UCSD-AML1 (cell line): ENCODE measurements around the gene ANO2.
A peak's percentile ranks its signal among the peaks of the same experiment; 100 is the strongest.

Experiments
- DNase-seq: peaks from one replicate; lab custom pipeline; 2025; ENCODE audit not compliant: unreplicated experiment; lab: John Stamatoyannopoulos, UW

The ANO2 gene

DNA sequence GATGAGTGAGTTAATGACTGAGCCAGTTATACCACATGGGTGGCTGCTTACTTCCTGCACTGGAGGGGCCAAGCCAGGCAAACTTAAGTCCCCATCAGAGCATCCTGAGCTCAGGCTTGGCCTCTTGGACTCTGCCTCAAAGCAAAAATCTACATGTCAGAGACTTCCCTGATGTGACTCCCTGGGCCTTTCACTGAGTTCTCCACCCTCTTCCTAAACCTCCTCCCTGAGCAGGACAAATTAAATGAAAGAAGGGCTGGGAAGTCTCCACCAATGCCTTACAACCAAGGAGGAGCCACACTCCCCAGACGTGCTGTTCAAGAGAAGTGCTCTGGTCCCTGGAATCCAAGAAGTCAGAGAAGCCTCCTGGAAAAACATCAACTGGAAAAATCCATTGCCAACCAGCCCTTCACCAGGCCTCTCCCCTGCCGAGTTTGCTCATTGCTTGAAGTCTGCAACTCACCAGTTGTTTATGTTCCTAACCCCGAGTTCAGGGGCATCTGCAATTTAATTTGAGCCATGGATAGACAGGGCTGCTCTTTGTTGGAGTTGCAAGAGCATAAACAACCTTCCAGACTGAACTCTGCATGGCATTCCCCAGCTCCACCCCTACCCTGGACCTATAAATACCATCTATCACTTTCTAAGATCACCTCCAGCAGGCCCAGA, 160.5 kb downstream of the ANO2 start:
- DNase-seq = no peak

DNA sequence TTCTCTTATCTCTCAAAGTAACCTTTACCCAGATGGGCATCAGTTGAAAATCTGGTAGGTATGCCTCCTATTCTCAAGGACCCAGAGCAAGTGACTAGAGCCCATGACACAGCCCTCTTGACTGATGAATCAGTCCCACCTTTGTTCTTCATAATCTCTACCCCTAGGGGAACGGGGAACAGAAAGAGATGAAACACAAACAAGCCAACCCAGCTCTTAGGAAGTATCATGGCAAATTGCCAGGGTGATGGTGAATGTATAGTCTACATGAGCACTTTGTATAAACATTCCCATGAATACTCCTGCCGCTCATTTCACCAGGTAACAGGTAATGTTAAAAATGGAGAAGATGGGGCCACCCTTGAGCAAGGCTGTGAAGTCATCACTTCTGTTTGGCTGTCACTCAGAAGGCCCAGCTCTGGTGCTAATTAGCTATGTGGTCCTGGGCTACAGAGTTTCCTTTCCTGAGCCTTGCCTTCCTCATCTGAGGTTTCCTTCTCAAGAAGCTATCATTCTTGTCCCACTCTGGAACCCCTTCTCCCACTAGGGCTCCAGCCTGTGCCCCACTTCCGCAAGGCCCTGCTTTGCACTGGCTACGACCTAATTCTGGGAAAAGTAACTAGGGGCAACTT, 161.7 kb downstream of the ANO2 start:
- no peak for DNase-seq

DNA sequence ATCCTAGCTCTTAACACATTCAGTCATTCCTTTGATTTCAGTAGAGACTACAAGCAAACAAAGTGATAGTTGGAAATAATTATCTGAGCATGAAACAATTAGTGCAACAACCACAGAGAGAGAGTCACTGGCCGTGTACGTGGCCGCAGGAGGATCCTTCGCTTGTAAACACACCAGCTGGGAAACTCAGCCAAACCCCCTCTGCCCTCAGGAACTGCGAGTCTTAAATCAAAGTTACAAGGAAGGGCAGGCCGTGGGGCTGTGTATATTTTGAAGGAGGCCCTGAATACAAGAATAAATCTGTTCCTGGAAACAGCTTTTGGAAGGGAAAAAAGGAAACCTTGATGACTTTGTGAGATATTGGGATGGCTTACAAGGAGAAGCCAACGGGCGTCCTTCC, 164.5 kb downstream of the ANO2 start:
- no peak for DNase-seq

DNA sequence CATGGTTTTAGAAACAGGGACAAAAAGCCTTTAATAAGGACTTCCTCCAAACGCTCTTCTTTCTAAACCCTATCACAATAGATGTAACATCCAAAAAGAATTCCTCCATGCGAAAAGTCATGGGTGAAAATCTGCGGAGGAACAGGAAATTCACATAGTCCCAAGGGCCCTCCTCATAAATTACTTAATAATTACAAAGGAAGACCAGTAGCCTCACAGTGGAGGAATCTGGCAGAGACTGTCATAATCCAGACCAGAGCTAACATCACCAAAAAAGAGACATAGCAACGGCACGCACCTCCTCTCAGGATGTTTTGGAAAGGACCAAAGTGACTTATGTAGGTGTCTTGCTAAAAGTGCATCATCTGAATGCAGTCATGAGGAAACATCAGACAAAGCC, 165.7 kb downstream of the ANO2 start:
- DNase-seq = no peak

DNA sequence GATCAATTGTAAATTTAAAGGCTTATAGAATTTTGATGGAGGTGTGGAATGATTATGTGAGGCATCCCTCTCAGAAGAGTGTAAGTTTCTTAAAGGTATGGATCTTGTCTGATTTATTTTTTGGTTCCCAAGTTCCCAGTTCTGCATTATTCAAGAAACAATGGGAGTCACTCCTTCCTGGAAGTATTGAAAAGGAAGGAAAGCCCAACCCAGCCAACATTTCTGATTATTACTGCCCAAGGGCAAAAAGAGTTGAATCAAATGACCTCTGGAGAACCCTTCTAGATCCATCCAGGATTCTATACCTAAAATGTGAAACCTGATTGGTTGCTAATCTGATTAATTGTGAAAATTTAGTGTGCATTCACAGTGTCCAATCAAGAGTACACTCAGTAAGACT, 166.2 kb downstream of the ANO2 start:
- no peak for DNase-seq

DNA sequence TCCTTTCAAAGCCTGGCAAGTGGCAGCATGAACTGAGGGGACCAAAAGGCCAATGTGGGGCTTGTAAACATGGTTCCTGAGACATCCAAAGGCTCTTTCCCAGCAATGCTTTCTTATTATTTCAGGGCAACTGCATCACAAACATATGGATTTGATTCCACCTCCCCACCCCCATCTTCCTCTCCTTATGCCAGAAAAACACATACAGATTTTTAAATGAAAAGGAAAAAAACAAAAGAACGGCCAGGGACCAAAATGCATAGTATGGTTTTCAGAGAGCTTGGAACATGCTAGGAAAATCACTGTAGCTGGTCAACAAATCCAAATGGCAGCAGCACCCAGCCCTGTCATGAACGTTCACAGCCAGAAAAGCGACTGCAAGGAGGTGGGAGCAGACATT, 167.6 kb downstream of the ANO2 start:
- DNase-seq = no peak

DNA sequence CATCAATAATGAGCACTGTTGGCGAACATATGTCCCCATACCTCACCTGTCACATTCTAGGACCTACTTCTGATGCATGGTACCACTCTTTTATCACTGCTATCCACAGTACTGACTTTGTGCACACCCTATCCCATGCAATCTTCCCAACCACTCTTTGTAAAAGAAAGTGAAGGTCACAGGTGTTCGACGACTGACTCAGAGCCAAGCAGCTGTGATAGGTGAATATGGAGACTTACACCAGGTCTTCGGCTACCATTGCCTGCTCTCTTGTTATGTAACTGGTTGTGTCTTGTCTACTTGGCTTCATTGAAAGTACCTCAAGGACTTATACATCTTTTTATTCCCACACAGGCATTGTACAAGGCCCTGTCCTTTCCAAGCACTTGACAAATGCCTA, 169.0 kb downstream of the ANO2 start:
- DNase-seq = no peak

DNA sequence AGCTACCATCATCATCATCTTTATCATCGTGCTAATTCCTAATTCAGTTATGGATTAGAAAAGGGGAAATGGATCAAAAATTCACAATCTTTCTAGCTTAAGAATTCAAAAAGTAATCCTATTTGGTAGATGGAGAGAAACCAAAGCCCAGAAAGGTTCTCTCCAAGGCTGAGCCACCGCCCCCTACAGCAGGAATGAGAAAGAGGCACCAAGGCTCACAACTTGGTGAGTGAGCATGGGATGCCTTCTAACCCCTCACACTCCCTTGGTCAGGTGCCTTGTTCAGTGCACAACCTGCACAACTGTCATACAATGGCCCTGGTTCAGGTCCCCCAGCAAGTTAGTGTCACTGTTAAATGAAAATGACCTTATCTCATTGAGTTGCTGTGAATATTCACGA, 171.5 kb downstream of the ANO2 start:
- no peak for DNase-seq

DNA sequence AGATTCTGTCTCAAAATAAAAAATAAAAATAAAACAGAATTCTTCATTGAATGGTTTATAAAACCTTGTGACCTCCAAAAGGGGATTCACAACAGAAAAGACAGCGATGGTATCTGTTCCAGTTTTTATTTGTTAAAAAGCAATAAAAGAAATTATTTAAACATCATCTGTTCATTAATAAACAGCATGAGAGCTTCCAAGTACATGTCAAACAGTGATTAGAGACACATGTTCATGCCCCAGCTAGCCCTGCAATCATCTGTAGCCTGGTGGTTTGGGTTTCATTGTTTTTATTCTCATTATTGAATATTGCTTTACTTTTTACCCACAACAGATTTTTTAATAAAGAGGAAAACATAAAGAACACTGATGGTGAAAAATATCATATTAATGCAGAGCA, 173.3 kb downstream of the ANO2 start:
- DNase-seq = no peak

DNA sequence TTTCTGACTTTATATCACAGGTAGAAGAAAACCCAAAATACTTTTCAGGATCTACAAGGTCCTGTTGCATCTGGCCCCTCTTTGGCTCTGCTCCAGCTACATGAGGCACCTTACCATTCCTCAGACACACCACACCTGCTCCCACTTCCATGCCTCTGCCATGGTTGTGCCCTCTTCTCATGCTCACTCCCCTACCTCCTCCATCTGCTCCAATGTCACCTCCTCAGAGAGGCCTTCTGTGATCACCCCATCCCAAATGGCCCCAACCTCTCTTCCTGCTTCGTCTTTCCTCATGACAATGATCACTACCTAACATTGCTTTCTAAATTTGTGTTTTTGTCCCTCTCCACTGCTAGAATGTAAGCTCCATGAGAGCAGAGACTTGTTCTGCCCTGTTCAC, 174.3 kb downstream of the ANO2 start:
- DNase-seq = no peak

DNA sequence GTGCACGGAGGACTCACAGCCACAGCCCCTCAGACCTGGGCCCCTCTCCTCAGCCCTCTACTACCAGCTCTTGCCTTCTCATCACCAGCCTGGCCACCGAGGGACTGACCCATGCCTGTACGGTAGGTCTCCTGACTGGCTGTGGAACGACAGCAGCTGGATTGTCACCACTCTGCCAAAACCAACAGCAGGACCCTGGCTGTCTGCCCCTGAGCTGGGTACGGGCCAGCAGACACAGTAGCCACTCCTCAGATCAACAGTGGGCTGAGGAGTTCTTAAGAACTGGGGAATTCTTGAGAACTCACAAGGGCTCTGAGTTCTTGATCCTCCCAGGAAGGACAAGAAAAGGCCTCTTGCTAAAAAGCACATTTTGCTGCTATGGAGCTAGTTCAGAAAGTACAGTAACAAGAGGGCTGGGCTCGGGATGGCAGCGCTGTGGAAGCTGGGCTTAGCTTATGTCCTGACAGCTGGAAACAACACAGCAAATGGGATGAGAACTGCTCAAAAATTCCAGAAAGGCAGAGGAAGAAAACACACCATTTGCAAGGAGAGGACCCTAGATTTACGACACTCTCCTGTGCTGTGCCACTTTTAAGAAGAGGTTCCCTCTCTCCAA, 176.4 kb downstream of the ANO2 start:
- no peak for DNase-seq

DNA sequence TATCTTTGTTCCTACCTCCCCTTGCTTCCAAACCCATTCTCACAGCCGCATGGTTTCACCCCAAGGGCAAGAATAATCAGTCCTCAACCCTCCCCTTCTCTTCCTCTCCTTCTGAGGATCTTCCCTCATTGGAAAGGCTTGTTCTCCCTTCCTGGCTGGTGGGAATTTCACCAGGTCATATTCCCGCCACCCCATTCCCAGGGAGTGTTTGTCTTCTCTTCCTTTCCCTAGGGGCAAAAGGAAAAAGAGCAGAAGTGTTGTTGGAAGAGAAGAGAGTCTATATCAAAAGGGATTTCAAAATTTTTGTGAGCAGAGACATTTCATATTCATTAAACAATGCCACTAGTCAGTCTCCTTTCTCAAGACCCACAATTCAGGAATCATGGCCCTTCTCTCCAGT, 176.9 kb downstream of the ANO2 start:
- DNase-seq = no peak

DNA sequence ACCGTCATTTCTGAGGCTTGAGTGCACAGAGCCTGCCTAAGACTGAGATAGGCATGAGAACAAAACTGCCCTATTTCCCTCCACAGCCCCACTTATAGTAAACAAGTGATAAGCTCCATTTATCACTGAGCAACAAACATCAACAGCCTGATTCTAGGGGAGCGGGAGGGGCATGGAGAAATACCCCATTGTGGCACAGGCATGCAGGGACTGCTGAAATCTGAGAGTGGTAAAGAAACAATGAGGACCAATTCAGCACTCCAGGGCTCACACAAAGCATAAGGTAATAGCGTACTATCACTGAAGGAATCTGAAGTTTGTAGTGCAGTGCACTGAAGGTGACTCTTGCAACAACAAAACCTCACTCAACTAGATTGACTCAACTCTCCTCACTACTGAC, 186.7 kb downstream of the ANO2 start:
- DNase-seq = no peak

DNA sequence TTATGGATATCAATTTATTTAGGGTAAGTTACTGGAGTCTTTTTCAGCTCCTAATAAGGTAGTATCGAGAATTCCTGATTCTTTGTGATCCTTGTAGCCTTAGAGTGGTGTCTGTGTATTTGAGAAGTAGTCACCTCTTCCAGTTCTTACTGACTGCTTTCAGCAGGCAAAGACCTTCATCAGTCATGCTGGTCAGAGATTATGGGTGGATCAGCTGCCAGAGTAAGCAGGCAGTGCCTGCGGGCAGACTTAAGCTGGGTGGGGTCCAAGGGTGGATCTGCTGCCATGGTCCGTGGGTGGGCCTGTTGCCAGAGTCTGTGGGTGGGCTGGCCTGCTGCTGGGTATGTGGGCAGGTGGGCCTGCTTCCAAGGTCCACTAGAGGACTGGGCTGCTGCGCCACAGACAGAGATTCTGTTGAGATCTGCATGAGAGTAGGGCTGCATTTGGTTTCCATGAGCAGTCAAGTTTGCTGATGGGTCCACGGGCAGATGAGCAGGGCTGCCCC, 188.7 kb downstream of the ANO2 start:
- no peak for DNase-seq

DNA sequence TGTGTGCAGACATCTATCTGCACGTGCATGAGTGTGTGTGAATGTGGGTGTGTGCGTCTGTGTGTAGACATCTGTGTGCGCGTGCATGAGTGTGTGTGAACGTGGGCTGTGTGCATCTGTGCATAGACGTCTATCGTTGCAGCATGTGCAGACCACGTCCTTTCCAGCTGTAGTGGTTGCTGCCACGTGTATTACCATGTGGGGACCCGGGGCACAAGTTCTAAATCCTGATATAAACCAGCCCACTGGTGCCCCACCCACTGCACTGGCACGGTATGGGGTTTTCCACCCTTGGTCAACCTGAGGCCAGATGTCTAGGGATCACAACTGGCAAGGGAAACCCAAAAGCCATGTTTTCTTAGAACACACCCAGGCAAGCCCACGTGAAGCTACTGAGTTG, 197.0 kb downstream of the ANO2 start:
- no peak for DNase-seq

DNA sequence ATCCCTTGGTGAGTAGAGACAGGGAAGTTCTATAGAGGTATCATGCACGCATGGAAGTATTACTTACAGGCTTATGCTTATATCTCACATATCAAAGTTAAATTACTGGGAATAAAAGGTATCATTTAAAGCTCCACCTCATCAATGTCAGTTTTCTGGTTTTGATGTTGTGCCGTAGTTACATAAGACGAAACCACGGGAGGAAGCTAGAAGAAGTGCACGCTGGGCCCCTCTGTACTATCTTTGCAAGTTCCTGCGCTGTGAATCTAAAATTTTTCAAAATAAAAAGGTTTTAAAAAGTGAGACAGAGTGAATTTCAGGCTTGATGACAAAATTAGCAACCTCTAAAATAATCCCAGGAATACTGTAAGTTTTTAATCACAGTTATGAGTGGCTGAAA, 198.1 kb downstream of the ANO2 start:
- DNase-seq = no peak

DNA sequence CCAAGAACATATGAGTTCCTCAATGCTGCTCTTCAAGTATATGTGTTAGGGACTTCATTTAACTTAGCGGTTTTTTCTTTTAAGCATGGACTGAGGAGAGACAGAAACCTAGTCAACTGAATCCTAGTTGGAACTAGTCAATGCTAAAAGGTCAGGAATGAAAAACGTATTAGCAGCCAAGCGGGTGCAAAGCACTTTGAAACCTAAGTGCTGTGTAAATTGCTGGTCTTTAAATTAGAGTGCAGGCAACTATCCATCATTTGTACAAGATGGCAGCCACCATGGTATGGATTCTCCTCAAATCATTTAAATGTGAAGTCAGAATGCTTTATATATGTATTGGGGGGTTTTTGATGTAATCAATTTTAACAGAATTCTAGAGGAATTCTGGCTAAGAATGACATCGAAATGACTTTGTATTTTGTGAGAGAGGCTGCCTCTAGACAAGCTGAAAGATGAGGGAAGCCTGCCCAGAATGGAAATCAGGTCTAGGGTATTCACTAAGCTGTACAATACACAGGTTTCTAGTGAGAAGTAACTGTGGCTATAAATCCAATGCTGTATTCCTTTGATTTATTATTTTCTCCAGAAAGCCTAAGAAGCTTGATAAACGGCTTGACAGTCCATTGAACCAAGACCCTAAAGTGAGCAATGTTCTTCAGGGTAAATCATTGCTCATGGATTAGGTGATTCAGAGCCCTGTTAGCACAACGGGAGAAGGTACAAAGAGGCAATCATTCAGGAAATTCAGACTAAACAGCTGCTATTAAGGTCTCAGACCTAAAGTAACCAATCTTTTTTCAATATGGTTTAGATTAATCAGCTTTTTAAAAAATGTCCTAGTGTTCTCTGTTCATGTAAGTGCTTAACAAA, 198.8 kb downstream of the ANO2 start:
- DNase-seq = no peak

DNA sequence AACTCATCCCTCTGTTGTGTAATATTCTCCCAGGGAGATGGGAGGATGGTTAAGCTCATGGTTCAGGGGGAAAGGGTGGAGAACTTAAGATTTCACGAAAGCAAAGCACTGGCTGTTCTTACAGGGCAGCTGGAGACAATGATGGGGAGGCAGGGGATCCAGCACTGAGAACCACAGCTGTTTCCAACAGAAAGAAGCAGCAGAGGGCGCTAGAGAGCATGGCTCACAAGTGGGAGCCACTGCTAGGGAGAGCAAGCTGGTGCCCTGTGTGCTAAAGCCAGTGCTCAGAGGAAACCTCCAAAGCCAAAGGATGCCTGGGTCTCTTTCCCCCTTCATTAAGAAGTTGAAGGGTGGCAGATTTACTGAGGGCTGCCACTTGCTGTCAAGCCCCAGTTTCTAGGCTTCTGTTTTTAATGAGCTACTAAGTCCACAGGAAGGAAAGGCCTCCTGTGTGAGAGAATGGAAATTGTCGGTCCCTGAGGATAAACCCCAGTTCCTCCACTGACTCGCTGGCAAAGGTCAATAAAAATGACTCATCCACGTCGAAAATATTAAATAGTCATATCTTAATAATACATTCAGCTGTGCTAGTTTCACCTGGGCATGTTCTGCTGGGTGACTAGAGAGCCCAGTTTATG, 199.7 kb downstream of the ANO2 start:
- DNase-seq = peak; percentile 68

DNA sequence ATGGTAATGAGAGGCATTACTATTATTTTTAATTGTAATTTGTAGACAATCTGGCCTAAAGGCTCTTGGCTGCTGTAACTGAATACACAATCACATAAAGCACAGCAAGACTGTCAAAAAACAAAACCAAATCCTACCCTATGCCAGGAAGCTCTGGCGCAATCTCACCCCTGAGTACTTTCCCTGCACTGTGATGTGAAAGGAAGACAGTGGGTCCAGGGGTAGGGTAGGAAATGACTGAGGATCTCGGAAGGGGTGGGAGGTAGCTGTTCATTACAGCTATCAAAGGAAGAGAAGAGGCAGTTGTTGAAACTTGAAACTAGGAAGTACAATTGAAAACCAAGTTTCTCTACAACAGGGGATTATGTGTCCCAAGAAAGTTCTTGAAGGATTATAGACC, 202.8 kb downstream of the ANO2 start:
- DNase-seq = no peak

DNA sequence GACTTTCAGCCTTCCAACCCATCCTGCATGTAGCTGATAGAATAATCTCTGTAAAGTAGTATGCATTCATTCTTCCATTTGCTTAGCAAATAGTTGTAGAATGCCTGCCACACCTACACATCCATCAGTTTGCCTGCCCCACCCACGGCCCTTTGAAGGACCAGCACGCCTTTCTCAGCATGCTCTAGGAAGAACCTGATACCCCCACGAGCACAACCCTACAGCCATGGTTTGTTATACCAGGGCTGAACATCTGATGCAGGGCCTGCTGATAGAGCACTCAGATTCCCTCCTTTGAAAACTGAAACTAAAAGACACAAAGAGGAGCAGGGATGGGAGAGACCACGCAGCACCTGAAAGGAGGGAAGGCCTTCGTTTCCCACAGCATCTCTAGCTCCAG, 205.1 kb downstream of the ANO2 start:
- no peak for DNase-seq

DNA sequence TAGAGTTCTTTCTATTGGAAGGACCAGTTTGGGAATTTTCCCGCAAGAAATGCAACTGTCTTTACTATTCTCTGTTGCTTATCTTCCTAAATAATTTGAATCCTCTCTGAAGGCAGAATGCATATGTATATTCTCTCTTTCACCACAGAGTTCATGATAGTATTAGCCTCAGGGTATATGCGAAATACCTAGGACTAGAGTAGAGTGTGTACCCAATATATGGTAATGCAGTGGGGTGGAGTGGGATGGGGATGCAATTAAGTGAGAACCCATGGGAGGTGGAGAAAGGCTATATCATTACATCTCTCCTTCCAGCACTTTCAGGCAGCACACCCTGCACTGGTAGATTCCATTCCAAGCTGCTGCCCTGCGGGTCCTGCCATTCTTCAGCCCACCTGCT, 207.3 kb downstream of the ANO2 start:
- no peak for DNase-seq
